Type B pancreatic cell (in vitro differentiated cells): ENCODE results near the gene RSBN1L. TPM values are rescaled to one million over a fixed set of nuclear protein-coding genes. Genes with fewer than 3 reads are reported as not detected.

Source experiments
- DNase-seq: peaks from one replicate; pipeline ENCODE4 v3.0.0; 2021; ENCODE audit warnings: mixed read lengths; ENCODE audit not compliant: unreplicated experiment; ENCODE audit errors: extremely low spot score
- H3K27ac Mint-ChIP-seq: 2 replicates; pipeline ENCODE4 v1.8.0; 2021; ENCODE audit warnings: mild to moderate bottlenecking, mixed read lengths
- H3K27me3 Mint-ChIP-seq: 2 replicates; pipeline ENCODE4 v1.8.0; 2021; ENCODE audit warnings: mixed read lengths
- H3K36me3 Mint-ChIP-seq: 2 replicates; pipeline ENCODE4 v1.8.0; 2021; ENCODE audit warnings: mixed read lengths
- H3K4me1 Mint-ChIP-seq: one replicate; pipeline ENCODE4 v1.8.0; 2021; ENCODE audit warnings: mixed read lengths; ENCODE audit not compliant: unreplicated experiment
- H3K4me3 Mint-ChIP-seq: 2 replicates; pipeline ENCODE4 v1.8.0; 2021; ENCODE audit warnings: mild to moderate bottlenecking, mixed read lengths
- H3K9me3 Mint-ChIP-seq: 2 replicates; pipeline ENCODE4 v1.8.0; 2021; ENCODE audit warnings: mixed read lengths
- CTCF ChIP-seq: fragments of 200-600 bp; sonication (generic); conservative IDR thresholded peaks from 2 replicates; pipeline ENCODE4 v1.5.0; 2021; ENCODE audit warnings: antibody characterized with exemption, mild to moderate bottlenecking
- total RNA-seq: library from RNA; stranded (reverse); gene quantifications from 2 replicates; pipeline ENCODE4 v1.2.1, GENCODE V29; 2021; ENCODE audit warnings: low replicate concordance

RSBN1L gene
- total RNA-seq, 1 donor from 2014 or later, result 20.4 TPM

- peaks cover 1% of the 10 kb centered on the region for H3K36me3 Mint-ChIP-seq
- no peak for TF ChIP-seq CTCF
Observed at GRCh38 chr7:77662869-77663268, 33.4 kb upstream of the RSBN1L start.

GRCh38 chr7:77664715-77665114, 31.5 kb upstream of the RSBN1L start:
- H3K36me3 Mint-ChIP-seq, result no peaks in the 10 kb centered on the region
- TF ChIP-seq CTCF, result no peak
- H3K27me3 Mint-ChIP-seq, result no peaks in the 10 kb centered on the region
- H3K9me3 Mint-ChIP-seq, result no peaks in the 10 kb centered on the region
- no peak for DNase-seq
- H3K4me1 Mint-ChIP-seq, result peaks cover 12% of the 10 kb centered on the region
- no peak overlapping the region for H3K4me3 Mint-ChIP-seq
- no peak overlapping the region for H3K27ac Mint-ChIP-seq

More at GRCh38 chr7:77662869-77663268, 33.4 kb upstream of the RSBN1L start:
- DNase-seq, result no peak
- H3K9me3 Mint-ChIP-seq, result no peaks in the 10 kb centered on the region
- H3K4me3 Mint-ChIP-seq, result no peak overlapping the region
- H3K27ac Mint-ChIP-seq, result no peak overlapping the region
- H3K27me3 Mint-ChIP-seq, result no peaks in the 10 kb centered on the region
- H3K4me1 Mint-ChIP-seq, result peaks cover 10% of the 10 kb centered on the region

- Mint-ChIP-seq H3K36me3 (no peaks in the 10 kb centered on the region), H3K27me3 (no peaks in the 10 kb centered on the region), H3K4me1 (peaks cover 12% of the 10 kb centered on the region), H3K27ac (no peak overlapping the region), H3K9me3 (no peaks in the 10 kb centered on the region), H3K4me3 (no peak overlapping the region)
- no peak for DNase-seq
- no peak for TF ChIP-seq CTCF
Observed at GRCh38 chr7:77665161-77665560, 31.1 kb upstream of the RSBN1L start.

- no peak overlapping the region for H3K27ac Mint-ChIP-seq
- peaks cover 12% of the 10 kb centered on the region for H3K4me1 Mint-ChIP-seq
- H3K27me3 Mint-ChIP-seq, result no peaks in the 10 kb centered on the region
- no peaks in the 10 kb centered on the region for H3K9me3 Mint-ChIP-seq
- TF ChIP-seq CTCF, result no peak
- no peak overlapping the region for H3K4me3 Mint-ChIP-seq
- H3K36me3 Mint-ChIP-seq, result peaks cover under 1% of the 10 kb centered on the region
- DNase-seq, result no peak
Observed at GRCh38 chr7:77667459-77668086, 28.7 kb upstream of the RSBN1L start.

GRCh38 chr7:77674878-77675277, 21.4 kb upstream of the RSBN1L start:
- H3K36me3 Mint-ChIP-seq, result peaks cover 13% of the 10 kb centered on the region
- TF ChIP-seq CTCF, result no peak
- H3K4me1 Mint-ChIP-seq, result peaks cover 5% of the 10 kb centered on the region
- H3K27ac Mint-ChIP-seq, result no peak overlapping the region
- H3K9me3 Mint-ChIP-seq, result peaks cover 5% of the 10 kb centered on the region
- H3K4me3 Mint-ChIP-seq, result no peak overlapping the region
- no peak for DNase-seq
- H3K27me3 Mint-ChIP-seq, result no peaks in the 10 kb centered on the region

GRCh38 chr7:77679608-77680007, 16.7 kb upstream of the RSBN1L start:
- Mint-ChIP-seq H3K27me3 (no peaks in the 10 kb centered on the region), H3K36me3 (peaks cover 30% of the 10 kb centered on the region), H3K4me3 (peak overlapping the region; percentile 62), H3K27ac (peak overlapping the region; percentile 63), H3K4me1 (peaks cover 12% of the 10 kb centered on the region), H3K9me3 (peaks cover 5% of the 10 kb centered on the region)
- DNase-seq, result no peak
- no peak for TF ChIP-seq CTCF
